Esophagus squamous epithelium (tissue), 5 donors: ENCODE data around the gene PLCB4. TPM values are rescaled to one million over a fixed set of nuclear protein-coding genes. Genes with fewer than 3 reads are reported as not detected.

Experiments used
- DNase-seq: peaks from one replicate; lab custom pipeline; 2025; lab: John Stamatoyannopoulos, UW
- H3K27ac ChIP-seq, 4 donors: fragments of 200-600 bp; sonication (generic); one replicate each; pipeline ENCODE4 v1.5.1; 2016 to 2019; ENCODE audit warnings: mild to moderate bottlenecking in 1 of 4
- H3K27me3 ChIP-seq, 4 donors: fragments of 200-600 bp; sonication (generic); 1 replicate in 3 of 4; 2 replicates in 1 of 4; pipeline versions ENCODE4 v1.5.1 to v1.6.0; 2017 to 2021; ENCODE audit warnings: antibody characterized with exemption in 1 of 4
- H3K36me3 ChIP-seq, 3 donors: fragments of 200-600 bp; sonication (generic); one replicate each; pipeline ENCODE4 v1.5.1; 2016 to 2019
- H3K4me1 ChIP-seq, 3 donors: fragments of 200-600 bp; sonication (generic); one replicate each; pipeline ENCODE4 v1.5.1; 2017 to 2019
- H3K4me3 ChIP-seq, 4 donors: fragments of 200-600 bp; sonication (generic); 1 replicate in 3 of 4; 2 replicates in 1 of 4; pipeline ENCODE4 v1.5.1; 2016 to 2019; ENCODE audit warnings: mild to moderate bottlenecking in 2 of 4, moderate library complexity in 1 of 4
- H3K9me3 ChIP-seq, 3 donors: fragments of 200-600 bp; sonication (generic); one replicate each; pipeline ENCODE4 v1.5.1; 2016 to 2019
- POLR2A ChIP-seq, 4 donors: fragments of 450-650 bp; IDR thresholded peaks; one replicate each; pipeline ENCODE4 v1.6.1; 2017; ENCODE audit warnings: antibody characterized with exemption in 4 of 4, mild to moderate bottlenecking in 4 of 4, moderate library complexity in 3 of 4
- WGBS, 2 donors: methylation state at CpG; one replicate each; pipeline ENCODE4 v1.1.5; 2018; 5-methylcytosine and 5-hydroxymethylcytosine counted together
- intact Hi-C: fragments of 100-400 bp; cut with DNase I; formaldehyde crosslinking; loops from one replicate; pipeline ENCODE4 v1.15.0; 2022
- total RNA-seq, 4 donors: library from RNA; depleted of rRNA; stranded (reverse); fragments of >200 nt; gene quantifications; one replicate each; pipeline ENCODE4 v1.1.0, GENCODE V29; 2016
- TF ChIP-seq, protein P1 (sequence below), 6 experiments: fragments of 450-650 bp in 4 of 6; fragments of 200-600 bp in 2 of 6; sonication (generic) in 2 of 6; IDR thresholded peaks; one replicate each; pipeline ENCODE4 v1.5.1; 2016 to 2019; ENCODE audit warnings: antibody characterized with exemption in 6 of 6, mild to moderate bottlenecking in 4 of 6, moderate library complexity in 4 of 6
- donor health status: DM: yes; HTN: yes; CAD: no.

PLCB4 gene
- total RNA-seq, 4 donors from 2014 or later, result 1.1 to 13.7 (median 2.8) TPM

DNA sequence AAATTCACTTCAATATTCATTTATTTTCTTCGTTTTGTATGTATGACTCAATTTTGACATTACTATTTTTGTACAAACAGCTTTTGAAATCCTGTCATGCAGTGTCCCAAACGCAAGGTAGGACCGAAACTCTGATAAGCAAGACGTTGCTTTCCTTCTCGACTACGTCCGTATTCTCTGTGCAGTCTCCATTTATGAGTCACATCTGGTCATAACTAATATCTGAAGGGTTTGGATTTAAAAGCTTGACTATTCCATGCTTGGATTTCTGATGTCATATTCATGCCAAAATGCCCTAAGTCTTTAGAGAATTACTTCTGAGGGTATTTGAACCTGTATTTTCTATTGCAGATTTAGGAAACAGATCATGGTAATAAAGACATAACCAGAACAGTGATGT, 407.8 kb downstream of the PLCB4 start:
- no peaks in the 10 kb centered on the region for H3K27me3 ChIP-seq
- no peaks in the 10 kb centered on the region for H3K4me1 ChIP-seq
- no peak for DNase-seq
- no peak overlapping the region for H3K4me3 ChIP-seq
- intact Hi-C loops, result no loop called here
- H3K36me3 ChIP-seq, result no peaks in the 10 kb centered on the region
- 65 to 82% methylated on average over 6 to 7 of the region's 7 CpGs for WGBS, 2 donors
- TF ChIP-seq, protein P1, sequence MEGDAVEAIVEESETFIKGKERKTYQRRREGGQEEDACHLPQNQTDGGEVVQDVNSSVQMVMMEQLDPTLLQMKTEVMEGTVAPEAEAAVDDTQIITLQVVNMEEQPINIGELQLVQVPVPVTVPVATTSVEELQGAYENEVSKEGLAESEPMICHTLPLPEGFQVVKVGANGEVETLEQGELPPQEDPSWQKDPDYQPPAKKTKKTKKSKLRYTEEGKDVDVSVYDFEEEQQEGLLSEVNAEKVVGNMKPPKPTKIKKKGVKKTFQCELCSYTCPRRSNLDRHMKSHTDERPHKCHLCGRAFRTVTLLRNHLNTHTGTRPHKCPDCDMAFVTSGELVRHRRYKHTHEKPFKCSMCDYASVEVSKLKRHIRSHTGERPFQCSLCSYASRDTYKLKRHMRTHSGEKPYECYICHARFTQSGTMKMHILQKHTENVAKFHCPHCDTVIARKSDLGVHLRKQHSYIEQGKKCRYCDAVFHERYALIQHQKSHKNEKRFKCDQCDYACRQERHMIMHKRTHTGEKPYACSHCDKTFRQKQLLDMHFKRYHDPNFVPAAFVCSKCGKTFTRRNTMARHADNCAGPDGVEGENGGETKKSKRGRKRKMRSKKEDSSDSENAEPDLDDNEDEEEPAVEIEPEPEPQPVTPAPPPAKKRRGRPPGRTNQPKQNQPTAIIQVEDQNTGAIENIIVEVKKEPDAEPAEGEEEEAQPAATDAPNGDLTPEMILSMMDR (IDR thresholded peaks at IDR 0.05), result no peak
- TF ChIP-seq POLR2A (IDR thresholded peaks at IDR 0.05), result no peak
- H3K9me3 ChIP-seq, result no peaks in the 10 kb centered on the region
- H3K27ac ChIP-seq, result no peak overlapping the region

DNA sequence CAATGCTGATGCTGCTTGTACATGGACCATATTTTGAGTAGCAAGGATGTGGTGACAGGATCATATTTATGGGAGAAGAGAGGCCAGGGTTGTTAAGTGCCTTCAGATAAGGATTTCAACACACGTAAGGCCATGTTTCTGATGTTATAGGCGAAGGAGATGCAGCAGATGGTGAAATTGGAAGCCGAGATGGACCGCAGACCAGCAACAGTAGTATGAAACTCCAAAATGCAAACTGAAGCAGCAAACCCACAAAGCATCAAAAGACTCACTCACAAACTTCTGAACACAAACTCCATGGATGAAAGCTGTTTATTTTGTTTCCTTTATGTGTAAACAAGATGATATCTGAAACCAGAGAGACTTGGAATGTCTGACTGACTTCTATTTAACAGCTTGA, 409.9 kb downstream of the PLCB4 start:
- Histone ChIP-seq H3K27ac (no peak overlapping the region), H3K36me3 (no peaks in the 10 kb centered on the region), H3K9me3 (no peaks in the 10 kb centered on the region), H3K4me1 (no peaks in the 10 kb centered on the region), H3K27me3 (no peaks in the 10 kb centered on the region), H3K4me3 (no peak overlapping the region)
- TF ChIP-seq POLR2A (IDR thresholded peaks at IDR 0.05), result no peak
- TF ChIP-seq, protein P1 (IDR thresholded peaks at IDR 0.05), result no peak
- no peak for DNase-seq
- WGBS, 2 donors, result 76 to 88% methylated on average over 4 of the region's 4 CpGs
- intact Hi-C loops, result no loop called here

DNA sequence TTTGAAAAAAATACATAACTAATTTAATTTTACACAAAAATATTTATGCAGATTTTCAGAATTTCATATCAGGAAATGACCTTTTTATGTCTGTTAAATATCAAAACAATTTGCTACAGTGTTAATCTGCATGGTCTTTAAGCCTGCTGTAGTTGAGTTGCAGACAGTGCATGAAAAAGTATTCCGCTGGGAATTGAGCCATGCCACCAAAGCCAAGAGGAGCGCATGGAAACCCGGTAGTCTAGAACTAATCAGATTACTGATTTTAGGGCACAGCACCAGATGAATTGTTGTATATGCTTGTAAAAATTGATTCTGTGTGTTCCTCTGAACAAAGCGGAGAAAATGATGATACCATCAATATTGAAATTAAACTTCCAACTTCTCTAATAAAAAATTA, 411.2 kb downstream of the PLCB4 start:
- no peak for DNase-seq
- Histone ChIP-seq H3K4me1 (no peaks in the 10 kb centered on the region), H3K27ac (no peak overlapping the region), H3K27me3 (no peaks in the 10 kb centered on the region), H3K4me3 (no peak overlapping the region), H3K36me3 (no peaks in the 10 kb centered on the region), H3K9me3 (no peaks in the 10 kb centered on the region)
- 87 to 95% methylated on average over 4 of the region's 4 CpGs for WGBS, 2 donors
- TF ChIP-seq POLR2A (IDR thresholded peaks at IDR 0.05), result no peak
- TF ChIP-seq, protein P1 (IDR thresholded peaks at IDR 0.05), result no peak
- intact Hi-C loops, result no loop called here

DNA sequence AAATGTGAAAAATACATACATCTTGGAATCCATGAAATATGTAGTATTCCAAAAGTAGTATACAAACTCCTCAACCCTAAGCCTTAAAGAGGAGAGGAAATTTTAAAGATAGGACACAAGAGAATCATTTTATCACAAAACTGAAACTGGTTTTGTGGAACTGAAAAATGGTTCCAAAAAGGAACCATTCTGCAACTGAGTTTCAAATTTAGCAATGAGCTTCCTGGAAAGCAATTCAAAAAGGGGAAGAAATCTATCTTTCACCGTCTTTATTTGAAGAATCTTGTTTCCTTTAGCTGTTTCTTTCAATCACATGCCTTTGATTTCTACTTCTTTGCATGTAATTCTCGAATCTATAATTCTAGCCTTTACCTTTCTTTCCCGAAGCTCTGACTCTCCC, 413.3 kb downstream of the PLCB4 start:
- no peaks in the 10 kb centered on the region for H3K36me3 ChIP-seq
- WGBS, 2 donors, result 52 to 55% methylated on average over 3 of the region's 3 CpGs
- no peaks in the 10 kb centered on the region for H3K9me3 ChIP-seq
- TF ChIP-seq POLR2A (IDR thresholded peaks at IDR 0.05), result no peak
- TF ChIP-seq, protein P1 (IDR thresholded peaks at IDR 0.05), result no peak
- intact Hi-C loops, result no loop called here
- H3K27ac ChIP-seq, result no peak overlapping the region
- no peak overlapping the region for H3K4me3 ChIP-seq
- H3K27me3 ChIP-seq, result no peaks in the 10 kb centered on the region
- H3K4me1 ChIP-seq, result no peaks in the 10 kb centered on the region
- DNase-seq, result no peak

DNA sequence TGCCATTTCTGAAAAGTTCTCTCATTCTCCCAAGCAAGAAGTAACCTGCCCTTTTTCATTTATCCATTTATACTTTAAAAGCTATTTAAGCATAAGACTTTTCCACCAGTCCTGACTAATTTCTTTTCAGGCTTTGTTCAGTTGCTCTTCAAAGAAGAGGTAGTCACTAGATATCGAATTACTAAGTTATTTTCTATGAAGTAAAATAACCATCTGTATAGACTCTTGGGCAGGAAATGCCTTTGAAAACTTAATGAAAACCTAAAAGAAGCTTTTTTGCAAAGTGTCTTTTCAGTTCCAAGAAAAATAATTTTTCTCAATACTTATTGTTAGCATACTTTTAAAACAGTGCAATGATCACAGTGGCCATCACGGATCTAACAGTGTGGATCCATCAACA, 414.2 kb downstream of the PLCB4 start:
- TF ChIP-seq, protein P1 (IDR thresholded peaks at IDR 0.05), result no peak
- no peak for TF ChIP-seq POLR2A (IDR thresholded peaks at IDR 0.05)
- Histone ChIP-seq H3K27ac (no peak overlapping the region), H3K27me3 (no peaks in the 10 kb centered on the region), H3K36me3 (no peaks in the 10 kb centered on the region), H3K4me1 (no peaks in the 10 kb centered on the region), H3K4me3 (no peak overlapping the region), H3K9me3 (no peaks in the 10 kb centered on the region)
- intact Hi-C loops, result no loop called here
- 31 to 43% methylated on average over 2 of the region's 2 CpGs for WGBS, 2 donors
- DNase-seq, result no peak
